ENCODE measurements around the gene COL16A1. TPM values are rescaled to one million over a fixed set of nuclear protein-coding genes. Genes with fewer than 3 reads are reported as not detected.

The COL16A1 gene
- total and polyA plus RNA-seq, 9 donors, result 19.8 to 237 (median 157) TPM

DNA sequence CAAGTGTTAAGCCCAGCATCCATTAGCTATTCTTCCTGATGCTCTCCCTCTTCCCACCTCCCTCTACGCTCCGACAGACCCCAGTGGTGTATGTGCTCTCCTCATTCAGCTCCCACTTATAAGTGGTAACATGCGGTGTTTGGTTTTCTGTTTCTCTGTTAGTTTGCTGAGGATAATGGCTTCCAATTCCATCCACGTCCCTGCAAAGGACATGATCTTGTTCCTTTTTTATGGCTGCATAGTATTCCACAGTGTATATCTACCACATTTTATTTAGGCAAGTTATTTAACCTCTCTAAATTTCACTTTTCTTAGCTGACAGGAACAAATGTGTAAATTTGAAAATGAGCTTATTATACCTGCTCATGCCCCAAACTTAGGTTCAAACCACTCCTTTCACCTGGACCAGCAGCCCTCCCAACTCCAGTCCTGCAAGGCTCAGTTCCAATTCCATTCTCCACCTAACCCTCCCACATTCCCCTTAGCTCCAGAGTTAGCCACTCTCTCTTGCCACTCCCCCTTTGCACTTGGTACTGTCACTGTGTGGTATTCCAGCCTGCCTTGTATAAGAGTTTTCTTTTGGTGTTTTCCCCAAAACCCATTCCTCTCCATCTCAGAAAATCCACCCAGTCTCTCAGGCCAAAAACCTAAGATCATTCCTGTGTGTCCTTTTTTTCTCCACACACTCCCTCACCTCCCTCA lies 57.4 kb downstream of the COL16A1 start:
- Histone ChIP-seq H3K27me3 (no peaks in the 10 kb centered on the region), H3K27ac (no peak overlapping the region), H3K4me1 (ENCODE audit: insufficient read depth) (peaks cover 7% of the 10 kb centered on the region), H3K4me3 (no peak overlapping the region), H3K36me3 (no peaks in the 10 kb centered on the region), H3K9me3 (no peaks in the 10 kb centered on the region)
- TF ChIP-seq POLR2A (IDR thresholded peaks at IDR 0.05) (no peak), EP300 (IDR thresholded peaks at IDR 0.05) (no peak)
- TF ChIP-seq, protein P1, sequence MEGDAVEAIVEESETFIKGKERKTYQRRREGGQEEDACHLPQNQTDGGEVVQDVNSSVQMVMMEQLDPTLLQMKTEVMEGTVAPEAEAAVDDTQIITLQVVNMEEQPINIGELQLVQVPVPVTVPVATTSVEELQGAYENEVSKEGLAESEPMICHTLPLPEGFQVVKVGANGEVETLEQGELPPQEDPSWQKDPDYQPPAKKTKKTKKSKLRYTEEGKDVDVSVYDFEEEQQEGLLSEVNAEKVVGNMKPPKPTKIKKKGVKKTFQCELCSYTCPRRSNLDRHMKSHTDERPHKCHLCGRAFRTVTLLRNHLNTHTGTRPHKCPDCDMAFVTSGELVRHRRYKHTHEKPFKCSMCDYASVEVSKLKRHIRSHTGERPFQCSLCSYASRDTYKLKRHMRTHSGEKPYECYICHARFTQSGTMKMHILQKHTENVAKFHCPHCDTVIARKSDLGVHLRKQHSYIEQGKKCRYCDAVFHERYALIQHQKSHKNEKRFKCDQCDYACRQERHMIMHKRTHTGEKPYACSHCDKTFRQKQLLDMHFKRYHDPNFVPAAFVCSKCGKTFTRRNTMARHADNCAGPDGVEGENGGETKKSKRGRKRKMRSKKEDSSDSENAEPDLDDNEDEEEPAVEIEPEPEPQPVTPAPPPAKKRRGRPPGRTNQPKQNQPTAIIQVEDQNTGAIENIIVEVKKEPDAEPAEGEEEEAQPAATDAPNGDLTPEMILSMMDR (IDR thresholded peaks at IDR 0.05), result no peak
- intact Hi-C loops (cut with DNase I), result loop anchor here in 1 of 4 donors (10.0 kb wide), 1 partner anchor 62 kb away; no protein-coding TSS in a partner anchor
- 95 to 97% (median 97%) methylated on average over 4 of the region's 4 CpGs for WGBS, 3 donors
- no peak for DNase-seq

DNA sequence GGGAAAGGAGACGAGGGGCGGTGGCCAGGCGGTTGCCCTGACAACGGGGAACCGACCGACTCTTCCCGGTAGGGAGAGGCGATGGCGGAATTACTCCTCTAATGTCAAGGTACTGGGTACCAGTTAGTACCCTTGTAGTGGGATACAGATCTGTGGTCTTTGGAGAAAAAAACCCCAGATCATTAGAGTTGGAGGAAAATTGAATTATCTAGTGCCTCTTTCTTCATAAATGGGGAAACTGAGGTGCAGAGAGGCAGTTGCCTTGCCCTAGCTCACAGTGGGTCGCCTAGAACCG lies 58.6 kb downstream of the COL16A1 start:
- H3K27ac ChIP-seq, result peak overlapping the region; percentile 91 to 93
- WGBS, 3 donors, result 0 to 1% (median 0%) methylated on average over 11 of the region's 11 CpGs
- peaks cover 7% of the 10 kb centered on the region for H3K4me1 ChIP-seq (ENCODE audit: insufficient read depth)
- peak; percentile 5 for TF ChIP-seq POLR2A (IDR thresholded peaks at IDR 0.05)
- TF ChIP-seq, protein P1 (IDR thresholded peaks at IDR 0.05), result no peak
- no peaks in the 10 kb centered on the region for H3K27me3 ChIP-seq
- peak overlapping the region; percentile 91 for H3K4me3 ChIP-seq
- no peaks in the 10 kb centered on the region for H3K36me3 ChIP-seq
- no peaks in the 10 kb centered on the region for H3K9me3 ChIP-seq
- DNase-seq, result no peak
- intact Hi-C loops (cut with DNase I), result loop anchor here in 1 of 4 donors (10.0 kb wide), 1 partner anchor 60 kb away; no protein-coding TSS in a partner anchor

DNA sequence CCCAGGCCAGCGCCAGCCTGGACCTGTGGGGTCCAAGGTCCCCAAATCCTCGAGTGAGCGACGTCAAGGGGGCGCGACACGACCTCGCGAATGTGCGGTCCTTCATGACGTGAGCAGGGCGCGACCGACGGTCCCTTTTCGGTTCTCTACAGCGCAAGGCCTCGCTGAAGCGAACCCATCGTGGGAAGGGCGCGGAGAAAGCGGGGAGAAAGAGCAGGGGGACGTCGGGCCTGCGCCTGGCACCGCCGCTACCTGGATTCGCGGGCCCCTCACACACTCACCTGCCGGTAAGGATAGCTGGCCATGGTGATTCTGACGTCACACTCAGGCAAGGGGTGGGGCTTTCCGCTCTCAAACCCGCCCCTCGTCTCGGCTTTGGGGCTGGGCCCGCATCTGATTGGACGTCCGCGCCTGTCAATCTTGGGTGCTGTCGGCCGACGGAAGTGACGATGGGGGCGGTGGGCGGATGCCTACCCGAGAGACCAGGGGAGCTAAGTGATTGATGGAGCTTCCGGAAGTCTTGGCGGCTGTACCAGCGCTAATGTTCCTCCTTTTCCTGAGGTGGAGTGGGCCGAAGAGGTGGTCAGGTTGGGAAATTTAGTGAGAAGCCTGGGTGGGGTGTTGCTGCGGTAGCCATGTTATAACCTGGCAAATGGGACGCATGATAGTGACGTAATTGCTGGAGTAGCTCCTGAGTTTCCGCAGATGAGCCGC lies 59.1 kb downstream of the COL16A1 start, which contains the start of gene PEF1:
Gene PEF1, minus strand, starts transcription at position 317 of the 714 bp plus-strand sequence. Its CDS starts 12 bp downstream, at position 305.
- WGBS, 3 donors, result 0% methylated on average over 48 to 56 of the region's 56 CpGs
- intact Hi-C loops (cut with DNase I), result loop anchor here in 1 of 4 donors (10.0 kb wide), 1 partner anchor 60 kb away; no protein-coding TSS in a partner anchor
- Histone ChIP-seq H3K9me3 (no peaks in the 10 kb centered on the region), H3K27ac (peak within 1 kb of the TSS; percentile 91 to 93), H3K4me3 (peak within 1 kb of the TSS; percentile 91), H3K27me3 (no peaks in the 10 kb centered on the region), H3K36me3 (no peaks in the 10 kb centered on the region), H3K4me1 (ENCODE audit: insufficient read depth) (peaks cover 7% of the 10 kb centered on the region)
- TF ChIP-seq POLR2A (IDR thresholded peaks at IDR 0.05) (peak; percentile 96), EP300 (IDR thresholded peaks at IDR 0.05) (peak; percentile 34)
- TF ChIP-seq, protein P1 (IDR thresholded peaks at IDR 0.05), result peak in 1 of 3 donors; percentile 28
- peak; percentile 99 to 100 (median 100) for DNase-seq

DNA sequence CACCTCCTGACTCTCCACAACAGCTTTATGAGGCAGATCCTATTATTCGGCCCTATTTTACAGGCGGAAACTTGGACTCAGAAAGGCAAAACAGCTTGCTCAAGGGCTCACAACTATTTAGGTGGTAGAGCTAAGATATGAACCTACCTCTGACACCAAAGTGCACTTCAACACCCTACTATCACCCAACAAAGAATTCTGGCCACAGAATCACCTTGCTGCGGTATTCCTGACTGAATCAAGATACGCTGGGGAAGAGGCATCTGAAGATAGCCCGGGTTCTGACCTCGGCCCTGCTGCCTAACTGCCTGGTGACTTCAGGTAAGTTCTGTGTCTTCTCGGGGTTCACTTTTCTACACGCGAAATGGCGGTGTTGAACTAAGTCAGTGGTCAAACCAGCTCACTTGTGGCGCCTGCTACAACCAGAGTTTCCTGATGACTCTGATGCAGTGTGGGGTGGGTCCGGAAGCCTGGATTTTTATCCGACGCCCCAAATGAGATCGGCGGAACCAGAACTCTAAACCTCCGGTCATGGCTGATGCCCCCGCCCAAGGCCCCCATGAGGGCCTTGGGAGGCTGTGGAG lies 59.7 kb downstream of the COL16A1 start:
- Histone ChIP-seq H3K27me3 (no peaks in the 10 kb centered on the region), H3K9me3 (no peaks in the 10 kb centered on the region), H3K4me3 (peak overlapping the region; percentile 91), H3K27ac (peak overlapping the region; percentile 91 to 93), H3K36me3 (no peaks in the 10 kb centered on the region), H3K4me1 (ENCODE audit: insufficient read depth) (peaks cover 7% of the 10 kb centered on the region)
- intact Hi-C loops (cut with DNase I), result loop anchor here in 1 of 4 donors (10.0 kb wide), 1 partner anchor 59 kb away; no protein-coding TSS in a partner anchor
- DNase-seq, result no peak
- TF ChIP-seq EP300 (IDR thresholded peaks at IDR 0.05), result no peak
- TF ChIP-seq, protein P1 (IDR thresholded peaks at IDR 0.05), result no peak
- no peak for TF ChIP-seq POLR2A (IDR thresholded peaks at IDR 0.05)
- WGBS, 3 donors, result 4 to 5% (median 4%) methylated on average over 18 of the region's 18 CpGs

Measured in ovary (tissue), 9 donors.